CD4-positive, alpha-beta memory T cell (primary cell): ENCODE data around the gene PRRX1. TPM values are rescaled to one million over a fixed set of nuclear protein-coding genes. Genes with fewer than 3 reads are reported as not detected.

Source experiments
- CTCF ChIA-PET: fragments of 350-600 bp; sonication (Branson Sonifier 250); formaldehyde crosslinking; loops from one replicate; lab custom pipeline; 2021; ENCODE audit warnings: inconsistent platforms; ENCODE audit not compliant: partially characterized antibody; lab: Charles Lee
- POLR2A ChIA-PET: fragments of 350-600 bp; sonication (Branson Sonifier 250); formaldehyde crosslinking; loops from one replicate; lab custom pipeline; 2021; ENCODE audit not compliant: partially characterized antibody; lab: Charles Lee
- DNase-seq, 5 donors: peaks; one replicate each; pipeline versions ENCODE4 v3.0.0 to v3.0.0-alpha.2; 2020 to 2022; ENCODE audit warnings: mixed read lengths in 1 of 5
- H3K27ac ChIP-seq: one replicate; pipeline ENCODE4 v1.7.0; 2013; ENCODE audit warnings: low read depth, low read length
- H3K27me3 ChIP-seq: 2 replicates; pipeline ENCODE4 v1.7.0; 2013; ENCODE audit warnings: mild to moderate bottlenecking, low read length, moderate library complexity; ENCODE audit not compliant: insufficient read depth
- H3K36me3 ChIP-seq: 2 replicates; pipeline ENCODE4 v1.7.0; 2013; ENCODE audit warnings: mild to moderate bottlenecking, low read length, moderate library complexity; ENCODE audit not compliant: insufficient read depth
- H3K4me1 ChIP-seq: 2 replicates; pipeline ENCODE4 v1.7.0; 2013; ENCODE audit warnings: mild to moderate bottlenecking, low read length, moderate library complexity; ENCODE audit not compliant: insufficient read depth
- H3K4me3 ChIP-seq, 2 donors: one replicate each; pipeline ENCODE4 v1.7.0; 2013; ENCODE audit warnings: low read length in 2 of 2, mild to moderate bottlenecking in 1 of 2
- H3K9me3 ChIP-seq, 2 donors: one replicate each; pipeline ENCODE4 v1.7.0; 2013; ENCODE audit warnings: low read length in 2 of 2, control low read depth in 1 of 2; ENCODE audit not compliant: control insufficient read depth in 1 of 2
- H3K27ac Mint-ChIP-seq, 7 donors: one replicate each; pipeline ENCODE4 v1.8.0; 2020 to 2021; ENCODE audit warnings: mixed read lengths in 7 of 7, mild to moderate bottlenecking in 6 of 7, inconsistent platforms in 3 of 7, moderate library complexity in 3 of 7
- H3K27me3 Mint-ChIP-seq, 2 donors: one replicate each; pipeline ENCODE4 v1.8.0; 2020 to 2021; ENCODE audit warnings: mixed read lengths in 2 of 2
- H3K36me3 Mint-ChIP-seq, 2 donors: one replicate each; pipeline ENCODE4 v1.8.0; 2020 to 2021; ENCODE audit warnings: mixed read lengths in 2 of 2, inconsistent platforms in 1 of 2, mild to moderate bottlenecking in 1 of 2
- H3K4me1 Mint-ChIP-seq, 4 donors: one replicate each; pipeline ENCODE4 v1.8.0; 2020 to 2021; ENCODE audit warnings: mixed read lengths in 4 of 4, mild to moderate bottlenecking in 1 of 4
- H3K4me3 Mint-ChIP-seq, 8 donors: one replicate each; pipeline ENCODE4 v1.8.0; 2020 to 2021; ENCODE audit warnings: mixed read lengths in 8 of 8, mild to moderate bottlenecking in 7 of 8, moderate library complexity in 6 of 8, inconsistent platforms in 3 of 8
- H3K9me3 Mint-ChIP-seq, 8 donors: one replicate each; pipeline ENCODE4 v1.8.0; 2020 to 2021; ENCODE audit warnings: mixed read lengths in 8 of 8, mild to moderate bottlenecking in 5 of 8, inconsistent platforms in 3 of 8, moderate library complexity in 1 of 8
- intact Hi-C: fragments of 100-400 bp; cut with micrococcal nuclease; formaldehyde crosslinking; loops from one replicate; pipeline ENCODE4 v1.15.1; 2023
- polyA plus RNA-seq, 2 donors: library from polyadenylated mRNA; unstranded; fragments of 300-500 nt; fragmentation: Illumina TruSeq; gene quantifications; one replicate each; pipeline ENCODE4 v1.2.3, GENCODE V29; 2021
- total RNA-seq, 2 experiments: library from RNA; stranded (reverse); gene quantifications; one replicate each; pipeline ENCODE4 v1.2.3, GENCODE V29; 2021

Gene PRRX1
- total and polyA plus RNA-seq, 4 experiments from 2014 or later = not detected

- intact Hi-C loops = no loop called here
- DNase-seq = no peak
- H3K27me3 ChIP-seq = no peaks in the 10 kb centered on the region
- H3K4me3 Mint-ChIP-seq = no peak overlapping the region
- H3K4me3 ChIP-seq = no peak overlapping the region
- no peaks in the 10 kb centered on the region for H3K4me1 ChIP-seq
- H3K27ac Mint-ChIP-seq = no peak overlapping the region
- H3K4me1 Mint-ChIP-seq = no peaks in the 10 kb centered on the region
- POLR2A ChIA-PET = no interaction called here
- H3K27ac ChIP-seq = no peak overlapping the region
- no peaks in the 10 kb centered on the region for H3K9me3 ChIP-seq
- CTCF ChIA-PET = no interaction called here
- H3K36me3 ChIP-seq = no peaks in the 10 kb centered on the region
- H3K36me3 Mint-ChIP-seq = no peaks in the 10 kb centered on the region
- H3K27me3 Mint-ChIP-seq = peaks cover 2 to 8% of the 10 kb centered on the region in 2 donors
- H3K9me3 Mint-ChIP-seq = peaks cover 0 to 3% (median 0%) of the 10 kb centered on the region in 8 donors
Observed at GRCh38 chr1:170700842-170701615, 37.1 kb downstream of the PRRX1 start.

GRCh38 chr1:170701962-170702361 is 38.0 kb downstream of the PRRX1 start:
- no peaks in the 10 kb centered on the region for H3K27me3 ChIP-seq
- no peaks in the 10 kb centered on the region for H3K4me1 Mint-ChIP-seq
- no peak overlapping the region for H3K27ac Mint-ChIP-seq
- H3K4me3 Mint-ChIP-seq = no peak overlapping the region
- H3K4me1 ChIP-seq = no peaks in the 10 kb centered on the region
- no peak for DNase-seq
- ChIA-PET POLR2A (no interaction called here), CTCF (no interaction called here)
- intact Hi-C loops = no loop called here
- H3K27ac ChIP-seq = no peak overlapping the region
- peaks cover 2 to 6% of the 10 kb centered on the region in 2 donors for H3K27me3 Mint-ChIP-seq
- peaks cover 0 to 8% (median 0%) of the 10 kb centered on the region in 8 donors for H3K9me3 Mint-ChIP-seq
- H3K9me3 ChIP-seq = no peaks in the 10 kb centered on the region
- no peaks in the 10 kb centered on the region for H3K36me3 Mint-ChIP-seq
- no peaks in the 10 kb centered on the region for H3K36me3 ChIP-seq
- no peak overlapping the region for H3K4me3 ChIP-seq

DNA sequence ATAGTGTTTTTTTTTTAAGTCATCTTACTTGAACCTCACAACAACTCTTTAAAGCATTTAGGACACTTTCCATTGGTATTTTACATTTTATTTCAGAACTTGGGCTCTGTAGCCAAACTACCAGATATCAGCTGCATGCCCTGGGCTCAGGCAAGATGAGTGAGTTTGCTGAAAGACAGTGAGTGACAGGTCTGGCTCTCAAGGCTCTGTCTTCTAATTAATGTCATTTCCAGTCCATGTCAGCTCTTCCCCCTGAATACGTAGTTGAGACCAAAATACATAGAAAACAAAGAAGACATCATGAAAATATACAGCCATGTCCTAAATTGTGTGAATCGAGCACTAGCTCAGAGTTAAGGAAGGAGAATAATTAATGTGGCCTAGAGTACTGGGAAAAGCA is 39.7 kb downstream of the PRRX1 start:
- H3K4me3 ChIP-seq = no peak overlapping the region
- H3K4me1 ChIP-seq = no peaks in the 10 kb centered on the region
- H3K27me3 Mint-ChIP-seq = peaks cover 4 to 6% of the 10 kb centered on the region in 2 donors
- H3K27ac ChIP-seq = no peak overlapping the region
- no peak overlapping the region for H3K4me3 Mint-ChIP-seq
- ChIA-PET CTCF (no interaction called here), POLR2A (no interaction called here)
- H3K9me3 ChIP-seq = no peaks in the 10 kb centered on the region
- H3K27ac Mint-ChIP-seq = no peak overlapping the region
- no peak for DNase-seq
- H3K36me3 ChIP-seq = no peaks in the 10 kb centered on the region
- peaks cover 0 to 11% (median 0%) of the 10 kb centered on the region in 8 donors for H3K9me3 Mint-ChIP-seq
- no peaks in the 10 kb centered on the region for H3K36me3 Mint-ChIP-seq
- intact Hi-C loops = no loop called here
- no peaks in the 10 kb centered on the region for H3K4me1 Mint-ChIP-seq
- no peaks in the 10 kb centered on the region for H3K27me3 ChIP-seq

GRCh38 chr1:170704256-170704655 is 40.3 kb downstream of the PRRX1 start:
- CTCF ChIA-PET = no interaction called here
- H3K27me3 ChIP-seq = no peaks in the 10 kb centered on the region

GRCh38 chr1:170705981-170706380 is 42.0 kb downstream of the PRRX1 start:
- POLR2A ChIA-PET = no interaction called here
- Histone ChIP-seq H3K4me3 (no peak overlapping the region), H3K27me3 (no peaks in the 10 kb centered on the region), H3K27ac (no peak overlapping the region), H3K9me3 (no peaks in the 10 kb centered on the region), H3K36me3 (no peaks in the 10 kb centered on the region), H3K4me1 (no peaks in the 10 kb centered on the region)
- H3K27me3 Mint-ChIP-seq = peaks cover 2% of the 10 kb centered on the region in 2 donors
- CTCF ChIA-PET = no interaction called here
- H3K9me3 Mint-ChIP-seq = peaks cover 0 to 11% (median 0%) of the 10 kb centered on the region in 8 donors
- no peaks in the 10 kb centered on the region for H3K4me1 Mint-ChIP-seq
- DNase-seq = no peak
- H3K27ac Mint-ChIP-seq = no peak overlapping the region
- no peak overlapping the region for H3K4me3 Mint-ChIP-seq
- intact Hi-C loops = no loop called here
- H3K36me3 Mint-ChIP-seq = no peaks in the 10 kb centered on the region

More at GRCh38 chr1:170704256-170704655, 40.3 kb downstream of the PRRX1 start:
- DNase-seq = no peak
- Histone ChIP-seq H3K4me3 (no peak overlapping the region), H3K36me3 (no peaks in the 10 kb centered on the region), H3K9me3 (no peaks in the 10 kb centered on the region), H3K27ac (no peak overlapping the region), H3K4me1 (no peaks in the 10 kb centered on the region)
- Mint-ChIP-seq H3K4me1 (no peaks in the 10 kb centered on the region), H3K4me3 (no peak overlapping the region), H3K27ac (no peak overlapping the region), H3K36me3 (no peaks in the 10 kb centered on the region), H3K27me3 (peaks cover 3 to 4% of the 10 kb centered on the region in 2 donors), H3K9me3 (peaks cover 0 to 11% (median 0%) of the 10 kb centered on the region in 8 donors)
- intact Hi-C loops = no loop called here
- POLR2A ChIA-PET = no interaction called here

DNA sequence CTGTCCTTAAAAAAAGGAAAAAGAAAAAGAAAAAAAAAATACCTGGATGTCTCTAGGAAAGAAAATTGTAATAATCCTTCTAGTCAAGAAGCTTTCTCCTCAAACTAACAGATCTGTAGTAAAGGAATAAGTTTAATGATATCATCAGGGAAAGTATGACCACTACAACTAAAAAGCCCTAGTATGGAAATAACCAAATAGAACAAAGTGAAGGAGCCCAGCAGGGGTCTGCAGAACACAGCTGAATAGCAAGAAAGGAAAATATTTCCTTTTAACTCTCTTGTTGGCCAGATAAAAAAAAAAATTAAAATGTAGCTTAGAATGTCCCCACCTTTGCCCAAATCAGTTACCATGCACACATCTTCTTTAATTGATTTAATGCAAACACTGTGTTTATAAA is 43.2 kb downstream of the PRRX1 start:
- Mint-ChIP-seq H3K4me1 (no peaks in the 10 kb centered on the region), H3K9me3 (peaks cover 0 to 11% (median 0%) of the 10 kb centered on the region in 8 donors), H3K27ac (no peak overlapping the region), H3K4me3 (no peak overlapping the region), H3K27me3 (peaks cover 0 to 2% of the 10 kb centered on the region in 2 donors), H3K36me3 (no peaks in the 10 kb centered on the region)
- Histone ChIP-seq H3K27ac (no peak overlapping the region), H3K4me1 (no peaks in the 10 kb centered on the region), H3K4me3 (no peak overlapping the region), H3K27me3 (no peaks in the 10 kb centered on the region), H3K9me3 (no peaks in the 10 kb centered on the region), H3K36me3 (no peaks in the 10 kb centered on the region)
- no peak for DNase-seq
- ChIA-PET CTCF (no interaction called here), POLR2A (no interaction called here)
- intact Hi-C loops = no loop called here

DNA sequence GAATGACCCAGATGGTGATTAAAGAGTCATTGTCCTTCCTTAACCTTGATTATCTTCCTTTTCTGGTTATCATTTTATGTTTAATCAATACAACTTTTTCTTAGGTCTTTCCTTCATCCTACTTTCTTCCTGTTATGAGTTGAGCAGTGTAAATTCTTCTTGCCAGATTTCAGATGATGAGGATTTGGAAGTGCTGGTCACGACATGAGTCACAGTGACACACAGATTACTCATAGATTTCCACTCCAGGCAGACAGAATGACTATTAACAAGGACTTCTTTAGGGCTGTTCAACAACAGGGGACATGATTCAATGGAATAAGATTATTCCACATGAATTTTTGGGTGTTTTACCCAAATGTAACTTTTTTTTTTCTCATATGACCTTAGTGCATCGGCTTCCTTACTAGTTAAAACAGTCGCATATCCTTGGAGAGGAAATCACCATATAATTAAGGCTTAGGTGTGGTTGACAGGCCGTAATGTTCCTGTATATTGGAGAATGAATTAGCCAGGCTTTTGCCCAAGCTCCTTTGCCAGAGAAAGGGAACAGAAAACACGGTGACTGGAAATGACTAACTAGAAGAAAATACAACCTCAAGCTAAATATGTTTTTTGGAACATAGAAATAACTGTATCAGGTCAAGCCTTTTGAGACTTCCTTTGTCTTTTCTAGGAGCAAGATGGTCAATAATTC is 44.2 kb downstream of the PRRX1 start:
- Mint-ChIP-seq H3K4me1 (no peaks in the 10 kb centered on the region), H3K27me3 (peaks cover 0 to 2% of the 10 kb centered on the region in 2 donors)
- intact Hi-C loops = no loop called here

More for the DNA sequence above, 44.2 kb downstream of the PRRX1 start:
- H3K36me3 Mint-ChIP-seq = no peaks in the 10 kb centered on the region
- no peak overlapping the region for H3K27ac ChIP-seq
- ChIA-PET POLR2A (no interaction called here), CTCF (no interaction called here)
- no peaks in the 10 kb centered on the region for H3K4me1 ChIP-seq
- H3K27me3 ChIP-seq = no peaks in the 10 kb centered on the region
- no peak overlapping the region for H3K27ac Mint-ChIP-seq
- no peak overlapping the region for H3K4me3 Mint-ChIP-seq
- H3K36me3 ChIP-seq = no peaks in the 10 kb centered on the region
- H3K9me3 ChIP-seq = no peaks in the 10 kb centered on the region
- H3K4me3 ChIP-seq = no peak overlapping the region
- DNase-seq = no peak
- peaks cover 0 to 11% (median 0%) of the 10 kb centered on the region in 8 donors for H3K9me3 Mint-ChIP-seq
